Effector CD4-positive, alpha-beta T cell (primary cell): ENCODE data around the gene GPRC5D.

Source experiments
- DNase-seq: peaks from one replicate; pipeline ENCODE4 v3.0.0-alpha.2; 2020

Gene GPRC5D

GRCh38 chr12:12903642-12904609 lies 48.0 kb downstream of the GPRC5D start:
- no peak for DNase-seq

- DNase-seq, result no peak
Observed at GRCh38 chr12:12902036-12902435, 49.9 kb downstream of the GPRC5D start.

DNA sequence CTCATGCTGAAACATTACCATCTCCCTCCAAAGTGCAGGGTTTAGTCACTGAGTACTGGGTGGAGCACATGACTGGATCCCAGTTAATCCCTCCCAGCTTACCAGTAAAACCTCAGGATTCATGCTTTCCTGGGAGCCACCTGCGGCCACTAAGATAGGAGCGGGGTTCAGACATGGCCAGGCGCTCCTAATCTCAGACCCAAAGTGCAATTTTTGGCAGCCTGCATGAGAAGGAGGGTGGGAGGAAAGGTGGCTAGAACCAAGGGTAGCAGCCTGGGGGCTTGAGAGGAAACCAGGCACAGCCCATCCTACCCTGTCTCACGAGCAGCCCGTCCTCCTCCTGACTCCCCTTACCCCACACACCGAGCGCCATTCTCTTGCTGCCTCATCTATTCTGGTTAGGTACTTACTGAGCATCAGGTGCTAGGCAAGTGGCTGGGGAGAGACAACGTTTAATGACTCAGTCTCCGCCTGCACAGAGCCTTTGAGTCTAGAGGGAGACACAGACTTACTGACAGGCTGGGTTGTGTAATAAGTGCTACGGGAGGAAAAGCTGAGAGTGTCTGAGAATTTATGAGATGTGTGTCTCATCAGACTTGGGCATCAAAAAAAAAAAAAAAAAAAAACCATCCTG lies 50.7 kb downstream of the GPRC5D start:
- DNase-seq, result no peak

GRCh38 chr12:12900786-12901157 lies 51.2 kb downstream of the GPRC5D start:
- no peak for DNase-seq

DNA sequence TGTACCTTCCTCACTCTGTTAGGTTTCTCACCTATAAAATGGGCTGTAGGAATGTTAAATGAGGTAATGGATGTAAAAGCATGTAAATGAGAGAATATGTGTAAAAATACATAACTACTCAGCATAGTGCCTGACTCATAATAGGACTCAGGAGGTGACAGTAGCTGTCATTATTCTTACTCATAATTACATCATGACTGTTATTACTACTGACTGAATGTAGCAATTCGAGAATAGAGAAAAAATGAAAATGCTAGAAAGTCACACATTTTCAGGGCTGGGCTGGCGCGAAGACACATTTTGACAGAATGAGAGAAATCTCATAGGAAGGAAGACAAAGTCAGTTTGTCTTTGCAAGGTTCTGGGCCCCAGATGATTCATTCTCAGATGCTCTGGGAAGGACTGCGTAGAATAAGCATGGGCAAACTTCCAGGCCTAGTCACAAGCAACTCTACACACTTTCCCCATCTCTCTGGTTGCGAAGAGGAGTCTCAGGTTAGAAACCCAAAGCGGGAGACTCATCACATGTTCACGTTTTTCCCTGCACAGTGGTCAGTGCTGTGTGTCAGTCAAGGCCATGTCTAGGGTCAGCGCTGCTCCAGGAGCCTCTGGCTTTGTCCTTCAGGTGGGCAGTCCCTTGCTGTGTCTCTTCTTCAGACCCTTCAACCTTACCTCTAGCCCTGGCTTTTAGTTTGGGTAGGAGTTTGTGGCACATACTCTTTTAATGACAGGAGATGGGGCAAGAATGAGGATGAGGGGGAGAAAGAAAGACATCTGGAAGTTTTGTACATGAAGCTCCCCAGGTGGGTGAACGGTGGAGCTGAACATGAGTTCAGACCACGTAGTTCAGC lies 52.2 kb downstream of the GPRC5D start:
- no peak for DNase-seq

GRCh38 chr12:12898911-12899511 lies 53.0 kb downstream of the GPRC5D start:
- DNase-seq, result no peak

DNA sequence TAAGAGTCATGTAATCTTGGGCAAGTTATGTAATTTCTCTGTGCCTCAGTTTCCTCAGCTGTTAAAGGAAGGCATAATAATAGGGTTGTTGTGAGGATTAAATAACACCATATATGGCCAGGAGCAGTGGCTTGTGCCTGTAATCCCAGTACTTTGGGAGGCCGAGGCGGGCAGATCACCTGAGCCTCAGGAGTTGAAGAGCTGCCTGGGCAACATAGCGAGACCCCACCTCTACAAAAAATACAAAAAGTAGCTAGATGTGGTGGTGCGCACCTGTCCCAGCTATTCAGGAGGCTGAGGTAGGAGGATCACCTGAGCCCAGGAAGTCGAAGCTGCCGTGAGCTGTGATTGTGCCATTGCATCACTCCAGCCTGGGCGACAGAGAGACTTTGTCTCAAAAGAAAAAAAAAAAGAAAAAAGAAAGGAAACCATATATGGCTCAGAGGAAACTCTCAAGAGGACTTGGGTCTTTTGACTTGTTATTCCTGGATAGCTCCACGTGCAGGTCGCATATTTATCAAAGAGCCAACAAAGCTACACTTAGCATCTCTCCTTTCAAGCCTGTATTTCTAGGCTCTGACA lies 53.7 kb downstream of the GPRC5D start:
- no peak for DNase-seq

DNA sequence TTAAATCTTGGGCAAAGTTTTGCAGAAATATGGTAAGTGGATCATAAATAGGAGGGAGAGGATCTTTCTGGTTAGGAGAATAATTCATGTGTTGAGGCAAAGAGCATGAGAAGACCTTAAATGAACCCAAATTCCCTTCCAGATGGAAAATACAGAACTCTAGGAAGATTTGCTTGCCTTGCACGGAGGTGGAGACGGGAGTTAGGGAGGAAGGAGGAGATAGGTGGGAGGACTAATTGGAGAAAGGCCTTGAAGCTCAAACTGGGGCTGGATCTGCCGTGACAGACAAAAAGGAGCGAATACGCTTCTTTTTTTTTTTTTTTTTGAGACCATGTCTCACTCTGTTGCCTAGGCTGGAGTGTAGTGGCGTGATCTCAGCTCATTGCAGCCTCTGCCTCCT lies 54.7 kb downstream of the GPRC5D start:
- no peak for DNase-seq

GRCh38 chr12:12896260-12896659 lies 55.7 kb downstream of the GPRC5D start:
- DNase-seq, result no peak

- no peak for DNase-seq
Observed at GRCh38 chr12:12893438-12893837, 58.5 kb downstream of the GPRC5D start.

DNA sequence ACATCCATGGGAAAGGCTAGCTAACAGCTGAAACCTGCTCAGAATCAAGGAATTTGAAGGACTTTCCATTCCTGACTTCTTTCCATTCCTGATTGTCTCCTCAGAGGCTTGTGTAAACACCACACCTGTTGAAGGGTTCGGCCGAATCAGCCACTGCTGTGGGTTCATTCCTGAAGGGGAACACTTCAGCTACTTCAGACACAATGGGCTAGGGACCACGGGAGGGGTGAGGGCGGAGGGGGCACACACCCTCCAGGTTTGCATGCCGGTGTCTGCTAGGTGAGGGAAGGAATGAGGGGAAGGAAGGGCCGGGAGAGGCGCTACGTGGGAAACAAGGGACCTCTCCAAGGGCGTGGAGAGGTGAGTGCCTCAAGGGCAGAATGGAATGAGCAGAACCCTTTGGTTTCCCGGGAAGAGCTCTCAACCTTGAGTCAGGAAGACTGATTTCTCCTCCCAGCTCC lies 59.3 kb downstream of the GPRC5D start:
- DNase-seq, result no peak

DNA sequence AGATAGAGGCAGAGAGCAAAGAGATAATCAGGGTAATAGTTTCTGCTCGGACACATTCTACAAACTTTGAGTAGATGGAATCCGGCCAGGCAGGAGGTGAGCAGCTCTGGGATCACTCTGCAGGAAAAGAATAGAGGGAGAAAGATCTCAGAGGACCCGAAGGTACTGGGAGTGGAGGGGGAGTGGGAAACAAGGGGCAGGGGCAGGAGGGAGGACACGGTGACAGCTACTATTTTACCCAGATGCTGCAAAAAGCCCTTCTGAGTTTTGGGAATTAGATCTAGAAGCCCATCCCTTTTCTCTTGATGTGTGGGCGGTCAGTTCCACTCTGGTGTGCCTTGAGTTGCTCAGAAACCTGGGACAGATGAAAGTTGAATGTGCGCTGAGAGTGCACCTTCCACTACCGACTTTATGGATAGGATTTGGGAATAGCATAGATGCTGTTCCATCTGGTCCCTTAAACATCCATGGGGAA lies 60.1 kb downstream of the GPRC5D start:
- DNase-seq, result no peak

DNA sequence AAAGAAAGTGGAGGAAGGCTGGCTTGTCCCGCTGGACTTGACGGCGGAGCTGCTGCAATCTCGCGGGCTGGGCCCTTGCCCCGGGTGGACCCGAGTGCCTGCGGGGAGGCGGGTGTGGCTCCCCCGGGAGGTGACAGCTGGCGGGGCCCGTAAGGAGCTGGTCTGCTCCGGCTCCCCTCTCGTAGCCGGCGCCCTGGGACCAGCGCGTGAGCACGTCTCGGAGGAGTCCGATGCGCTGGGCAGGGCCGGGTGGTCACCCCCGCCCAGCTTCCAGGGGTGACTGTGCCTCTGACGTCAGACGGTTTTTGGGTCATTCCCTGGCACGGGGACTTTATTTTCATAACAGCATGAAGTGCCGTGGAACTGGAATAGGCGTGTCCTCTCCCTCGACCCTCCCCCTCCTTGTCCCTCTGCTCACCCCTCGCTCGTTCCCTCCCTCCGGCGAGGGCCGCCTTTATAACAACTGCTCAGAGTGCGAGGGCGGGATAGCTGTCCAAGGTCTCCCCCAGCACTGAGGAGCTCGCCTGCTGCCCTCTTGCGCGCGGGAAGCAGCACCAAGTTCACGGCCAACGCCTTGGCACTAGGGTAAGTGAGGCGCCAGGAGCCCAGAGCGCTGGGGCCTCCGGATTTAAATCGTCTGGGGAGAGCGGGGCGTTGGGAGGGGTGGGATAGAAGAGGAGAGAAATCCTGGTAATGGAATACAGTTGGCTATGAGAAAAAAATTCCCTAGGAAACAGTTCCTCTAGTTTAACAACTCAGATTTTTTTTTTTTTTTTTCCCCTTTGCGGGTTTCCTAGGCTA lies 60.7 kb downstream of the GPRC5D start, which contains the start of gene GPRC5A:
TSS of gene GPRC5A (plus strand) at position 483 of the 801 bp plus-strand sequence. CDS start 16,688 bp downstream, outside the sequence.
- peak; percentile 3 for DNase-seq
